Measurements from ENCODE around the gene THNSL1. TPM values are rescaled to one million over a fixed set of nuclear protein-coding genes. Genes with fewer than 3 reads are reported as not detected.

The THNSL1 gene
- total RNA-seq, 2 experiments from 2014 or later = 5.5 to 8.3 TPM

DNA sequence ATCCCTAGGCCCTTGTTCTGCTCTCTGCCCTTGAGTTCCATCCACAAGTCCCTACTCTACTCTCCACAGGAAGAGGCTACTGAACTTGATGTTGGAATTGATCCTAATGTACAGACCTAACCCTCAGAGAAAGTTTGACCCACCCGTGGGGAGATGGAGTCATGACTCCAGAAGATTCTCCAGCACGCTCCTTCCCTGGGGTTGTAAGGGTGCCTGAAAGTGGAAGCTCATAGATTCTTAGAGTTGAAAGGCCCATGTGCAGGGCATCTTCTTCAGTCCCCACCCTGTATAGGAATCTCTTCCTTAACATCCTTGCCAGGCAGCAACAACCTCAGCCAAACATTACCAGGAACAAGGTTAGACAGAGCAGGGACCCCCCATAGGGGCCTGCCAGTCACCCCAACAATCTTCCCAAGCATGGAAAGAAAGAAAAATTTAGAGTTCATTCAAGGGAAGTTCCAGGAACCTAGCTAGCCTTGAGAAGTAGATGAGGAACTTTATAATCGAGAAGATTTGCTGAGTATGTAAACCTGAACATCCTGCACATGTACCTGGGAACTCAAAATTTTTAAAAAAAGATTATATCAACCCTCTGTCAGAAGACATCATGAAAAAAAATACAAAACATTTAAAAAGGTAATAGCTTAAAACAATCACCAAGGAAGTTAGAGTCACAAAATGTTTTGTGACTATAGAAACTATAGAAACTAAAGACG, 49.5 kb downstream of the THNSL1 start:
- Histone ChIP-seq H3K4me1 (ENCODE audit: insufficient read depth, low read length, poor library complexity, severe bottlenecking) (no peaks in the 10 kb centered on the region), H3K4me2 (ENCODE audit: low read length) (no peak overlapping the region), H4K20me1 (ENCODE audit: insufficient read depth, low read length) (no peaks in the 10 kb centered on the region), H3K4me3 (ENCODE audit: low read depth, low read length, poor library complexity, severe bottlenecking) (no peak overlapping the region), H3K9me3 (ENCODE audit: low read length) (no peaks in the 10 kb centered on the region), H2AFZ (ENCODE audit: low read length) (no peak overlapping the region), H3K36me3 (ENCODE audit: insufficient read depth, low read length) (no peaks in the 10 kb centered on the region), H3K79me2 (ENCODE audit: insufficient read depth, low read depth, low read length) (no peaks in the 10 kb centered on the region), H3K9me2 (ENCODE audit: insufficient read depth, low read length) (no peaks in the 10 kb centered on the region), H3K27ac (ENCODE audit: low read depth, low read length, poor library complexity, severe bottlenecking) (no peak overlapping the region)
- no peak for DNase-seq (ENCODE audit: low spot score)
- ChIA-PET CTCF (ENCODE audit: unreplicated experiment) (no interaction called here), POLR2A (interaction anchor here (0.6 to 1.4 kb wide), 4 partner anchors 11 to 110 kb away, joined by 3 to 5 read pairs (median 3); no protein-coding TSS in a partner anchor)
- TF ChIP-seq CTCF (conservative IDR thresholded peaks at IDR 0.05; ENCODE audit: low read length) = no peak
- BruUV-seq (replicated peaks) = no TSS peak
- intact Hi-C loops (cut with micrococcal nuclease; ENCODE audit: unreplicated experiment) = no loop called here

DNA sequence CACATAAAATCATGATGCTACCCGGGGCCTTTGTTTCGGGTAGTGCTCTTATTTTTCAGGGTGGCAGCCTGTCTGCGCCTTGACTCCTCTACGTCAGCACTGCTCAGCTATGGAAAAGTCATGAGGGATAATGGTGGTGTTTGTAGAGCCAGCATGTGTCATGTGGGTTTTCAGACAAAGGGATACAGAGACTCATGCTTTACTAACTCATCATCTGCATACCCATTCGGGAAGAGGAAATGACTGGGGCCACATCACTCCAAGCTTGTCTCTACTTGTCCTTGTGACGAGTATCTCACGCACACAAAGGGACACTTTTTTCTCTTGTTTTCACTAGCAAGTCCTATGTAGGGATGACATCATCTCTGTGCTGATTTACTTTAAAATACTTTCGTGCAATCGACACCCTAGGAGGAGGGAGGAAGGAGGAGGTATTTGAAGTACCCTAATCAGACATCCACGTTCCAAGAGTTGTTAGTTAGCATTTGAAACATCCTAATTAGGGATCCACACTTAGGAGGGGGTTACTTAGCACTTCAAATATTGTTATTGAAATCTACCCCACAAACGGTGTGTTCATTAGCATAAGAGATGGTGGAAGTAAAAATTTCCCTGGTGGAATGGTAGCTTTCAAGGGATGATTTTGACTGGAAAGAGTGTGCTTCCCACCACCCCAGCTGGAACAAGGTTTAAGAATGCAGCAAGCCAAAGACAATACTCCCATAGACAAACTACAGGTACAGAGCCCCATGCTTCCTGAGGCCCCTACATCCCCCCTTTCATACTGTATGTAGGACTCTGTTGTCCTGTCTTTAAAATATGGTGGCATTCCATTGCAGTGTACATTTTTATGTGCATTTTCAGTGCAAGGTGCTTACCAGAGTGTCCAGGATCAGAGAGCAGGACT, 52.0 kb downstream of the THNSL1 start:
- no peak for DNase-seq (ENCODE audit: low spot score)
- CTCF ChIA-PET (ENCODE audit: unreplicated experiment) = no interaction called here
- no TSS peak for BruUV-seq (replicated peaks)
- H3K79me2 ChIP-seq (ENCODE audit: insufficient read depth, low read depth, low read length) = no peaks in the 10 kb centered on the region
- no peaks in the 10 kb centered on the region for H3K9me2 ChIP-seq (ENCODE audit: insufficient read depth, low read length)
- no peak overlapping the region for H3K4me2 ChIP-seq (ENCODE audit: low read length)
- H4K20me1 ChIP-seq (ENCODE audit: insufficient read depth, low read length) = no peaks in the 10 kb centered on the region
- POLR2A ChIA-PET = no interaction called here
- intact Hi-C loops (cut with micrococcal nuclease; ENCODE audit: unreplicated experiment) = no loop called here
- no peak overlapping the region for H2AFZ ChIP-seq (ENCODE audit: low read length)
- H3K27ac ChIP-seq (ENCODE audit: low read depth, low read length, poor library complexity, severe bottlenecking) = no peak overlapping the region
- no peak overlapping the region for H3K4me3 ChIP-seq (ENCODE audit: low read depth, low read length, poor library complexity, severe bottlenecking)
- H3K9me3 ChIP-seq (ENCODE audit: low read length) = no peaks in the 10 kb centered on the region
- TF ChIP-seq CTCF (conservative IDR thresholded peaks at IDR 0.05; ENCODE audit: low read length) (no peak), EZH2phosphoT487 (IDR thresholded peaks at IDR 0.05; ENCODE audit: borderline replicate concordance, low read depth, low read length) (no peak)
- no peaks in the 10 kb centered on the region for H3K36me3 ChIP-seq (ENCODE audit: insufficient read depth, low read length)
- no peaks in the 10 kb centered on the region for H3K4me1 ChIP-seq (ENCODE audit: insufficient read depth, low read length, poor library complexity, severe bottlenecking)

GRCh38 chr10:25071227-25071626, 54.8 kb downstream of the THNSL1 start:
- intact Hi-C loops (cut with micrococcal nuclease; ENCODE audit: unreplicated experiment) = no loop called here
- BruUV-seq (replicated peaks) = no TSS peak
- H3K4me1 ChIP-seq (ENCODE audit: insufficient read depth, low read length, poor library complexity, severe bottlenecking) = no peaks in the 10 kb centered on the region
- ChIA-PET POLR2A (interaction anchor here (1.0 kb wide), 1 partner anchor 10 kb away, joined by 4 read pairs; no protein-coding TSS in a partner anchor), CTCF (ENCODE audit: unreplicated experiment) (no interaction called here)
- no peak for DNase-seq (ENCODE audit: low spot score)
- H3K9me3 ChIP-seq (ENCODE audit: low read length) = no peaks in the 10 kb centered on the region
- no peaks in the 10 kb centered on the region for H3K79me2 ChIP-seq (ENCODE audit: insufficient read depth, low read depth, low read length)
- TF ChIP-seq CTCF (conservative IDR thresholded peaks at IDR 0.05; ENCODE audit: low read length) (no peak), EZH2phosphoT487 (IDR thresholded peaks at IDR 0.05; ENCODE audit: borderline replicate concordance, low read depth, low read length) (no peak)
- no peak overlapping the region for H3K4me3 ChIP-seq (ENCODE audit: low read depth, low read length, poor library complexity, severe bottlenecking)
- H3K9me2 ChIP-seq (ENCODE audit: insufficient read depth, low read length) = no peaks in the 10 kb centered on the region
- no peaks in the 10 kb centered on the region for H3K36me3 ChIP-seq (ENCODE audit: insufficient read depth, low read length)
- H4K20me1 ChIP-seq (ENCODE audit: insufficient read depth, low read length) = no peaks in the 10 kb centered on the region
- no peak overlapping the region for H3K4me2 ChIP-seq (ENCODE audit: low read length)
- H2AFZ ChIP-seq (ENCODE audit: low read length) = no peak overlapping the region
- H3K27ac ChIP-seq (ENCODE audit: low read depth, low read length, poor library complexity, severe bottlenecking) = no peak overlapping the region

All from OCI-LY7 (cell line).